ENCODE results near the gene MAP3K1.
A peak's percentile ranks its signal among the peaks of the same experiment; 100 is the strongest.
"Not testable (repeated sequence)": the region's sequence is repeated elsewhere in the genome, so short reads cannot be mapped to it uniquely, and the experiment has no call there.

The MAP3K1 gene

GRCh38 chr5:56814963-56815657 lies at the start of gene MAP3K1:
Gene MAP3K1 (plus strand): TSS chr5:56815549. CDS start chr5:56815574, 25 bp downstream.
- peak; percentile 27 for DNase-seq (ENCODE audit: extremely low read depth, low read depth)
- peak within 1 kb of the TSS; percentile 74 for H3K4me3 ChIP-seq (replicated peaks; ENCODE audit: low read depth, low read length)
- TF ChIP-seq CTCF (IDR thresholded peaks at IDR 0.05; ENCODE audit: low read depth, low read length, missing control alignments) = no peak

GRCh38 chr5:56766926-56767325 lies 48.4 kb upstream of the MAP3K1 start:
- no peak for TF ChIP-seq CTCF (IDR thresholded peaks at IDR 0.05; ENCODE audit: low read depth, low read length, missing control alignments)
- H3K4me3 ChIP-seq (replicated peaks; ENCODE audit: low read depth, low read length) = no peak overlapping the region
- no peak for DNase-seq (ENCODE audit: extremely low read depth, low read depth)

GRCh38 chr5:56769875-56770604 lies 45.3 kb upstream of the MAP3K1 start:
- H3K4me3 ChIP-seq (replicated peaks; ENCODE audit: low read depth, low read length) = no peak overlapping the region
- no peak for TF ChIP-seq CTCF (IDR thresholded peaks at IDR 0.05; ENCODE audit: low read depth, low read length, missing control alignments)
- no peak for DNase-seq (ENCODE audit: extremely low read depth, low read depth)

DNA sequence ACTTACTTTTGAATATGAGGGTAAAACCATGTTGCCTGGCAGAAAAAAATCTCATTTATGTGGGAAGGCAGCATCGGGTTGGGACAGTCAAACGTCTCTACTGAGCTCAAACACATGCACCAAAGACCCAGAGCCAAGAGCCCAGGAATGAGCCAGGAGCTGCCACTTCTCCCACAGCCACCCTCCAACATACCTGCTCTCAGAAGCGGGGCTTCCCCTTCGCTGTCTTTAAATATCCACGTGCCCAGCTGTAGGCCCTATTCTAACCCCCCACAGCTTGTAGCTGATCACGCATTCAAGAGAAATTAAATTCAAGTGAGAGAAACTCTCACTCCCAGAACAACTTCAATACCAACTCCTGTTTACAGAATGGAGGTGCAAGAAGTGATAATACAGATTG lies 42.6 kb upstream of the MAP3K1 start:
- DNase-seq (ENCODE audit: extremely low read depth, low read depth) = no peak
- TF ChIP-seq CTCF (IDR thresholded peaks at IDR 0.05; ENCODE audit: low read depth, low read length, missing control alignments) = no peak
- H3K4me3 ChIP-seq (replicated peaks; ENCODE audit: low read depth, low read length) = no peak overlapping the region

DNA sequence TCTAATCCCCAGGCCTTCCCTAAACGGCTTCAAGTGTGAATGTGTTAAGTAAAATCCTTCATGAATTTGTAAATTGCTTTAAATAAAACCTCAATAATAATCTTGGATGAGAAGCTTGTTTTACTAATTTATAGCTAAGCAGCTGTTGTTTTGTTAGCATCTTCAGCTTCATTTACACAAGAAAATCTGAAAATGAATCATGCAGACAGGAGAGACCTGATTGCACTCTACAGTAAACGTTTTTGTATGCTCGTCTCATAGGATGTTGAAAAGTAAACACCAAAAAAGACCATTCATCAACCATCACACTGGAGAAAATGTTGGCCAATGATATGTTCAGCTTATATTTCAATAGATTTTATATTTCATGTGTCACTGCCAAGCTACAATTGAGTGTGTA lies 40.4 kb upstream of the MAP3K1 start:
- TF ChIP-seq CTCF (IDR thresholded peaks at IDR 0.05; ENCODE audit: low read depth, low read length, missing control alignments) = no peak
- no peak overlapping the region for H3K4me3 ChIP-seq (replicated peaks; ENCODE audit: low read depth, low read length)
- no peak for DNase-seq (ENCODE audit: extremely low read depth, low read depth)

- DNase-seq (ENCODE audit: extremely low read depth, low read depth); H3K4me3 ChIP-seq (replicated peaks; ENCODE audit: low read depth, low read length): not testable (repeated sequence)
Measured at GRCh38 chr5:56776212-56776846, 39.0 kb upstream of the MAP3K1 start.

GRCh38 chr5:56783261-56783660 lies 32.1 kb upstream of the MAP3K1 start:
- H3K4me3 ChIP-seq (replicated peaks; ENCODE audit: low read depth, low read length) = no peak overlapping the region
- DNase-seq (ENCODE audit: extremely low read depth, low read depth) = no peak
- TF ChIP-seq CTCF (IDR thresholded peaks at IDR 0.05; ENCODE audit: low read depth, low read length, missing control alignments) = no peak
